ENCODE measurements around the gene SIL1.

SIL1 gene

DNA sequence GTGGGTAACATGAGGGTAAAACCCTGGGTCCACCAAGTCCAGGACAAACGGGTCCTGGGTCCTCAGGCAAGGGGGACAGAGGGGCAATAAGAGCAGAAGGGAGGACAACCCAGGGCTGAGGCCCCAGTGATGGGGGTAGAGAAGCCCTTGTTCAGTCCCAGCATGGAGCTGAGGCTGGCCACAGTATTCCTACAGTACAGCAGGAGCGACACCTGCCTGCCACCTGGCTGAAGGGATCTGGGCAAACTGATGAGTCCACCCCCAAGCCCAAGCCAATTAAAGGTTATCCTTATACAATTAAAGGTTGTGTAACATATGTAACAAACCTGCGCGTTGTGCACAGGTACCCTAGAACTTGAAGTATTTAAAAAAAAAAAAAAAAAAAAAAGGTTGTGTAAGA is 225.3 kb downstream of the SIL1 start:
- no peak for DNase-seq

GRCh38 chr5:138972230-138972629 is 225.9 kb downstream of the SIL1 start:
- DNase-seq = no peak

- peak; percentile 63 for DNase-seq
Observed at GRCh38 chr5:138969323-138970002, 228.7 kb downstream of the SIL1 start.

DNA sequence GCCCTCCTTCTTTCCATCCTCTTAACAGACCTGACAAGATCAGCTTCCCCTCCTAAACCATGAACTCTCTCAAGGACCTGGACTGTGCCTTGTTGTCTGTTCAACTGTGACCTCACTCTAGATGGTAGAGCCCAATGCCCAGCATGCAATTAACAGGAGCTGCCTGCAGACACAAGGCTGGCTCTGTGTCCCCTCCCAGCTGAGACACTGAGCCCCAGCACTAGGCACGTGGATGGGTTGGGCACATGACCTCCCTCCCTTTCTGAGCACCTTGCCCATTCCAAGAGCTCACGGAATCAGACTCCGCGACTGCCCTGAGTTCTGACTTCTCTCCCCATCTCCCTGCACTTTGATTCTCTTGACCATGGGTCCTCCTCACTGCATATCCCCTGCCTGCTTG is 229.6 kb downstream of the SIL1 start:
- no peak for DNase-seq

DNA sequence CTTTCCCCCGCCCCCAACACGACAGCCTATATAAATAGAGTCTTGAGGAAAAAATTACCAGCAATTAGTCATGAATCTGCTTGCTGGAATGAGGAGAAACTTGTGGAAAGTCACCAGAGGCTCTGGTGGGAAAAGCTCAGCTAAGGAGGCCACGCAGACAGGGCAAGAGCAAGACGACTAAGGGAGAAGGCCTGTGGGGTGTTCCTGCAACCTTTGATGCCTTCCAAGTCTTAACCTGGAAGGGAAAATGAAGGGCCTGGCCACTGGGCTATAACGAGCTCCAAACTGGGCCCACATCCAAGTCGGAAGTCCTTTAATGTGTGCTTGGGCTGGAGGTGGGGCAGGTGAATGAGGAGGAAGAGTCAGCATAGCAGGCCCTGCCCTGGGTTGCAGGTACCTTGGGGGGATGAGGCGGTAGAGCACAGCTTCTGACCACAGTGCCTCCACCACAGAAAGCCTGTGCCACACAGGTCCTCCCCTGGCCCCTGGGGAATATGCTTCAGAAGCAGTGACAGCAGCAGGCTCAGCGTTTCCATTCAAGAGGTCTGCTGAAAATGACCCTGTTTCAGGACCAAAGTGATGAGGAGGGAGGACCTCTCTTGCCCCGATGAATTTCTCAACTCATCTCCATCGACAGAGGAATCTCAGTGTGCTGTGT is 230.2 kb downstream of the SIL1 start:
- DNase-seq = peak; percentile 69

DNA sequence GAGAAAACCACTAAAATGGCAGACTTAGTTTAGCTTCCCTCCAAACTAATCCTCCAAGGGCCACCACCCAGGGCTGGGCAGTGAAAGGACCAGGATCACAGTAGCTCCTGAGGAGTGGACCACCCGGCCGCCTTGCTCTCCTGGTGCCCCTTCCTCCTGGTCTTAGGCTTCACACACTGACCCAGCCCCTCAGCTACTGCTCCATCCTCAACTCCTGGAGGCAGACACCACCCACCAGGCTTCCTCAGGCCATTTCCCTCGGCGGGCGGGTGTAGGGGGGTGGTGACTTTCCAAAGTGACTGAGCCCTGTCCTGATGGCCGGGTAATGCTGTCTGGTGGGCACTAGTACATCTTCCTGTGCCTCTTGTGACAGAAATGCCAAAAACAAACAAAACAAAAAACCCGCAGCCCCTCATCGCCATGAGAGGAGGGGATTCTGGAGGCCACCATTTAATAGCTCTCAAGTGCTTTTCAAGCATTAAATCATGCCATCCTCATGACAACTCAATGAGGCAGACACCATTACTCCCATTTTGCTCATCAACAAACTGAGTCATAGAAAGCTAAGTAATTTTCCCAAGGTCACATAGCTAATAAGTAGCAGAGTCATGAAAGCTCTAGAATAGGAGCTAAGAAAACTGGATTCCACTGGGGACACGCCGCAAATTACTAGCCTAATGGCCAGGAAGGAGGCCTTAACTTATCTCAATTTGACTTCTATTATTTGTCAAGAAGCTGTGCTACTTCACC is 231.8 kb downstream of the SIL1 start:
- no peak for DNase-seq

DNA sequence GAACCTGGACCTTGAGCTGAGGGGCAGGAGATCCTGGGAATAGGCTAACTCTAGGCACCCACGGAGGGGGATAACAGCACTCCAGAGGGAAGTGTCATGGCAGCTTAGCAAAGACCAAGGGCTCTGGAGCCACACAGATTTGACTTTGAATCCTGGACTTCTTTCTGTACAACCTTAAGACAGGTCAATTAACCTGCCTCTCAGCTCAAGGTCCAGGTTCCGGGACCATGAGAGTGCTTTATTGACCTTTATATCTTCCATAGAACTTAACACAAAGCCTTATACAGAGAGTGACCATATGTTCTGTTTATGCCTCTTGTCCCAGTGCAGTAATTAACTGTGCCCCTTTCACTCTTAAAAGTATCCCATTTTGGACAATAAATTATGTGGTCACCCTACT is 232.5 kb downstream of the SIL1 start:
- no peak for DNase-seq

DNA sequence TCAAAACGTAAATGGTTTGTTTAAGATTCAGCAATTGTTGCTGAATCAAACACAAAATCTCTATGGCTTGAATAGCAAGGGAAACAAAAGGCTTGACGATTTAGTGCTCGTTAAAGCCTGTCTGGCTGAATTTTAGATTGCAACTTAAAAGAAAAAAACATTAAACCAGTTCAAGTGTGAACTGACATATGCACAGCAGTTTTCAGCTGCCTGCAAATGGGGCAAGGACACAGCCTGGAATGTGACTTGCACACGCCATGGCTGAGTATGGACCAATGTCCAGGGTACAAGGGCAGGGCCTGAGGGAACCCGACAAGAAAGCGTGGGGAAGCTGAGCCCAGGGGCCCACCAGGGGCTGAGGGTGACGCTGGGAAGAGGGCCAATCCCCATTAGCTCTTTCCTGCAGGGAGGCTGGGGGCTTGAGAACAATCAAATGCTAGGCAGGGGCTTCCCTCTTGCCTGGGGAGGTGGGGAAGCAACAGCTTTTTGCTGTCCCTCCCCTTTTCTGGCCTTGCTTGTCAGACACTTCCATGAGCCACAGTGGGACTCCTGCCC is 233.4 kb downstream of the SIL1 start:
- DNase-seq = peak; percentile 14

DNA sequence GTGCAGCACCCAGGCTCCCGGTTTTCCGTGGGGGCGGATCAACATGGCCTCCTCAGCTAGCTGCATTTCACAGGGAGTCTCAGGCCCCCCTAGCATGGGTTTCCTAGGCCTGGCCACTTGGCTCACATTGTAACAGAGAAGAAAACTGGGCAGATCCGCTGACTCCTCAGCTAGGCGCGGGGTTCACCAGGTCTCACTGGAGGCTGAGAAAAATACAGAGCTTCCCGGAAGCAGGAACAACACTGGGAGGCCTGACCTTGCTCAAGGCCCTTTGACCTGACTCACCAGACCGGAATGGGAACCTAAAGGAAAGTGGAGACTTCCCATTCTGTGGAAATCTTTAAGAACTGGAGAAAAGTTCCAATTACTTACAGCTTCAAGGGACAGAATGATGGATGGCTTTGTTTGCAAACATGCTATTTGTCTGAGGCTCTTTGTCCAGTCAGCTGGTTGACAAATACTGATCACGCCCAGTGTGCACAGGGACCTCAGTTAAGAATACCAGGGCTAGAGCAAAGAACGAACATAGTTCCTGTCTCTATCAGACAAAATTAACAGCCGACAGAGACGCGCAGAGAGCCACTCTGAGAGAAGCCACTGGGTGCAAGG is 234.3 kb downstream of the SIL1 start:
- DNase-seq = no peak

DNA sequence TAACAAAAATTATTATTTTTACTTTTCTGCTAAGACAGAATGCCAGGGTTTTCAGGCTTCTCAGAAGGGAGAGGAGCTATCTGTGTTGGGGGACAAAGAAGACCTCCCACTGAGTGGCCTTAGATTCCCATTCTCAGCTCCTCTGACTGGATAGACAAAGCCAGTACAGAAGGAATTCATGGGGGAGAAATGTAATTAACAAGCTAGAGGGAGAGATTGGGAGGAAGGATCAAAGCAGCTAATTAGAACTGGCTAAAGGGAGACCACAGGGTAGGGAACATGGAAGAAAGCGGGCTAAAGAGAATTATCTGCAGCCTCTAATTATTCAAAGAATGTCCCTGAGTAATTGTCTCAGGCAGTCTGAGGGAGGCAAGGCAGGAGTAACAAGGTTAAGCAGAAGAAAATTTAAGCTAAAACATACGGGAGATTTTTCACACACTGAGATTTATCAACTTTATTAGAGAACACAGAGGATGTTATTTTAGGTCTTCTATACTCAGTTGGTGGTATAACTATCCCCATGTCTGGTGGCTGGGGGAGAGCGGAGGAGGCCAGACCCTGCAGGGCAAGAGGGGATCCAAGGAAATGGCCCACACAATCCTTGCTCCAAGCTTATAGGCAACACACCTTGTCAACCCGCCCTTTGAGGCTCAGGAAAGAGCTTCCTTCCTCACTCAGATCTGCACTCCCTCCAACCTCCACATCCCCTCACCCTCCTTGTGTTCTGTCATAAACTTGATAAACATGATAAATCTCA is 235.4 kb downstream of the SIL1 start:
- DNase-seq = no peak

- no peak for DNase-seq
Observed at GRCh38 chr5:138961729-138962128, 236.4 kb downstream of the SIL1 start.

- no peak for DNase-seq
Observed at GRCh38 chr5:138961221-138961620, 236.9 kb downstream of the SIL1 start.

- no peak for DNase-seq
Observed at GRCh38 chr5:138960145-138960692, 237.9 kb downstream of the SIL1 start.

- DNase-seq = no peak
Observed at GRCh38 chr5:138956801-138957200, 241.4 kb downstream of the SIL1 start.

DNA sequence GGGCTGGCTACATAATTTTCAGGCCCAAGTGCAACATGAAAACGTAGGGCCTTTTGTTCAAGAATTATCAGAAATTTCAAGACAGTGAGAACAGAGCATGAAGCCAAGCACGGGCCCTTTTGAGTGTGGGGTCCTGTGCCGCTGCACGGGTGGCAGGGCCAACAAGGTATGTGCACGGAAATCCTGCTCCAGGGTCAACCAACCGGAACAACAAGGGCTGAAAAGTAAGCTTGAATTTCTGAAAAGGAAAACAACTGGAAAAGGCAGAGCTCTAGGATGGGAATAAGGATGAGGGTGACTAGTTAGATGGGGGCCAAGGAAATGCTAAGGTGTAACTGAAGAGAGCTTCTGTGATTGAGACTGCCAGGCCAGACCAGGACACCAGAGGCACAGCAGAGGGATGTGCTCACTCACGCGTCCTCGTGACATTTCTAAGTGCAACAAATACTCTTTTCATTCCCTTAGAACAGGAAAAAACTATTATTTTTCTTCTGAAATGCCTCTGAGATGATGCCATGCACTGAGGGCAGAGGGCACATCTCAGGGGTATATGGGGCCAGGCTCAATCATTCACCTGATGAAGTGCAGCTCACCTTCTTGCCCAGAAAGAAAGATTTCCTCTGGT is 242.4 kb downstream of the SIL1 start:
- DNase-seq = no peak

DNA sequence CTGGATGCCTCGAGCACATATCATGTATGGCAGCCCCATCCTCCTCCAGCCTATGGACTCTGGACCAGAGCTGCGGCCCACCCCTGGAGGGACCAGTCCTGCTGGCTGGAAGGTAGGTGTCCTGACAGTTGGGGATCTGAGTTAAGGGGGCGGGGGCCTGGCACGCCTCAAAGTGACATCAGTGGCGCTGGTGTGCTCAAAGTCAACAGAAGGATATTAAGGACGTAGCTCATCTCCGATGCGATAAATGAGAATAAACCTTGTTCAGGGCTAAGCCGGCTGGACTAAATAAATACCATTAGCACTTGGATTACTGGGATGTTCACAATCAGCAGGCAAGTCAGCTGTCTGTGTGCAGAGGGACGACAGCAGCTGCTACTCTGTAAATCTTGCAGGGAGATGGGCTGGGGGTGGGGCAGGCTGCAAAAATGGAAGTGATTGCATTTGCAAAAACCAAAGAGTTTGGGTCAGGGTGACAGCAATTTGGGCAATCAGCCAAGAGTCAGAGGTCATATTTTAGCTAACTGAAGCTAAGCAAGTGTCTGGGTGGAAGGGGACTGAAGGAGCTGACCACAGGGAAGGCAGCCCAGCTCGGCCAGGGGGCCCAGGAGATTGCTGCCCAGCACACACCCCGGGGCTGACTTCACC is 243.0 kb downstream of the SIL1 start:
- DNase-seq = no peak

DNA sequence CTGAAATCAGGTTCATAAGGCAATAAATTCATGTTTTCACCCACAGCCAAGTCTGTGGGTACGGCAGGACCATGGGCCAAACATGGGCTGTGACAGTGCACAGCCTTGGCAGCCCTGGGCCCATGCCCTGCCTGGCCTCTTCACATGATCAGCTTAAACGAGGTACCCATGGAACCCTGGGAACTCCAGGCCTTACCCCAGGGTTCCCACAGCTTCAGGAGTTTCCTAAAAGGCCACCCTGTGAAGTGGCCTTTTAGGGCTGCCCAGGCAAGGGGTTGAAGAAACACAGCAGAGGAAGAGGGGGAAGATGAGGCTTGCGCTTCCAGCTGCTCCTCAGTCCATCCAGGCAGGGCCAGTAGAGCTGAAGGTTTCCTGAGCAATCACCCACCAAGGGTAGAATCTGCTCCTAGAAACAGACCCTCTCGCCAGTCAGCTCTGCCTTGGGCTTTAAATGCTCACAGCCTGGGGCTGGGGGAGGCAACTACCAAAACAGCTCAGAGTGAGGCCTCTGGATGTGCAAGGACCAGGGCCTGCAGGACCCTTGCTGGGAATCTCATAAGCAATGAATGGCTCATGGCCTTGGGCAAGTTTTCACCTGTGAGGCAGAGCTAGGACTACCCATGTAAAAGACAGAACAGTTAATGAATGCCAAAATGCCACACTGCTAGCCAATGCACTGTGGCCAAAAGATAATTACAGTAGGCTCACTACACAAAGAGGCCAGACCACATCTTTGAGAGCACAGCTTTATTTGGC is 243.7 kb downstream of the SIL1 start:
- DNase-seq = no peak

DNA sequence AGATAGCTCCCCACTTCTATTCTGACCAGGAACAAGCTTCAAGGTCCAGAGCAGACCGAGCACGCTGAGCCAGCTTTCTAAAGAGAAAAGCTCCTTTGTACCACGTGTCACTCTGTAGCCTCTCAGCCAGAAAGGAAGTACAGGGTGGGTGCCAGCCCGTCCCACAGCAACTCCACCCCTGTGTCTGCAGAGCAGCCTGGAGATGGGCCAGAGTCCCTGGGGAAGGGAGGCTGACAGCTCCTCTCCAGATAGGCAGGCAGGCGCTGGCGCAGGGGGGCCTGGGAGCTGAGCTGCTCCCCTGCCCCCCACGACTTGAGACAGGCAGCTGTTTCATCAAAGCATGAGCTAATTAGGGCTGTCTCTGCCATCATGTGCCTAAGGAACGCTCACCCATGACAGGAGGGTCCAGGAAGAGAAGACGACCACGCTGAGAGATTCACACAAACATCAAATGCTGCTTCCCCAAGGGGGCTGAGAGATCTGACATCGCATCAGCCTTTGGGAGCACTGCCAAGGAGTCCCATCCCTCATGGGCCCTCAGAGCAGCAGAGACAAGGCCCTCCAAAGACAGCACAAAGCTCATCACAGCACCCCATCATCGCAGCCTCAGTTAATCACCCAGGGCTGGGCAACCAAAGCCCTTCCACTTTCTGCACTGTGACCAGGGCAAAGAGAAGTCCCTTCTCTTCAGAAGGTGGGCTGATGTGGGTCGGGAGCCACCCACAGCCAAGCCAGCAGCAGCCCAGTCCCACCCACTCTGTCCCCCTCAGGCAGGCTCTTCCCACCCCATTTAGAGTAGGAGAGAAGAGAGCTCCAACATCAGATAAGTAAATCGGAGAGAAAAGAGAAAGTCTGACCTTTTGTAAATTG is 244.5 kb downstream of the SIL1 start:
- peak; percentile 50 for DNase-seq

DNA sequence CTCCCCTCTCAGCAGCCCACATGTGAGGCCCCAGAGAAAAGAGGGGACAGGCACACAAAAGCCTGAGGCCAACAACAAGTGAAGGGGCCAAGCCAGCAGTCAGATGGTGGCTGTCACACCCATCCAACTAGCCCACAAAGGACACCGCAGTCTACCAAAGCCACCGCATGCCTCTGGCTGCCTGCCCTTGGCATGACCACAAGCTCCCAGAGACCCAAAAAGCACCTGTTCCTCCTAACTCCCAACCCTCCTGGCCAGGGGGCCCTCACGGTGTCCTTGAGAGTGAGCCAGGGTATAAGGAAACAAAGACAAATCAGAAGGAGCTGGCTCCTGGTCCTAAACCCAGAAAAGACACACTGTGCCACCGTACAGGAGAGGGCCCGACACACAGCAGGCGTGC is 245.2 kb downstream of the SIL1 start:
- peak; percentile 50 for DNase-seq
